OCI-LY3 (cell line): ENCODE results near the gene SPACA6.

Experiments
- H2AFZ ChIP-seq: fragments of 200-600, 300-600 bp; shearing (Covaris generic); 2 replicates; pipeline ENCODE4 v1.6.0; 2014; ENCODE audit warnings: antibody characterized with exemption, low read depth, low read length
- H3K27ac ChIP-seq: fragments of 200-600, 300-600 bp; sonication (generic); 2 replicates; pipeline ENCODE4 v1.5.1; 2014; ENCODE audit warnings: mild to moderate bottlenecking, low read length, moderate library complexity, mixed read lengths
- H3K27me3 ChIP-seq: fragments of 200-600, 300-600 bp; sonication (generic); 2 replicates; pipeline ENCODE4 v1.6.1; 2014; ENCODE audit warnings: low read depth, low read length, mixed read lengths
- H3K36me3 ChIP-seq: fragments of 200-600, 300-600 bp; sonication (generic); replicated peaks from 2 replicates; pipeline ENCODE3; 2014; ENCODE audit warnings: low read depth, low read length, mixed read lengths
- H3K4me1 ChIP-seq: fragments of 300-600, 200-600 bp; sonication (generic); 2 replicates; pipeline ENCODE4 v1.6.1; 2014; ENCODE audit warnings: low read length, mixed read lengths
- H3K4me2 ChIP-seq: fragments of 200-600, 300-600 bp; sonication (generic); 2 replicates; pipeline ENCODE4 v1.6.1; 2014; ENCODE audit warnings: low read length, mixed read lengths
- H3K4me3 ChIP-seq: fragments of 300-600, 200-600 bp; sonication (generic); 2 replicates; pipeline ENCODE4 v1.5.1; 2014; ENCODE audit warnings: antibody characterized with exemption, mild to moderate bottlenecking, low read length, moderate library complexity
- H3K79me2 ChIP-seq: fragments of 300-600, 200-600 bp; shearing (Covaris generic); 2 replicates; pipeline ENCODE4 v1.6.1; 2014; ENCODE audit warnings: mild to moderate bottlenecking, low read length, mixed read lengths
- H3K9ac ChIP-seq: fragments of 300-600, 200-600 bp; shearing (Covaris generic); 2 replicates; pipeline ENCODE4 v1.6.0; 2014; ENCODE audit warnings: mild to moderate bottlenecking, low read length, moderate library complexity
- H3K9me3 ChIP-seq: fragments of 200-600, 300-600 bp; shearing (Covaris generic); 2 replicates; pipeline ENCODE4 v1.6.1; 2014; ENCODE audit warnings: low read length, mixed read lengths; ENCODE audit not compliant: insufficient read depth
- H4K20me1 ChIP-seq: fragments of 200-600, 300-600 bp; sonication (generic); 2 replicates; pipeline ENCODE4 v1.6.1; 2016; ENCODE audit warnings: low read length, mixed read lengths; ENCODE audit not compliant: insufficient read depth
- CTCF ChIP-seq: fragments of 200-600, 300-600 bp; sonication (generic); IDR thresholded peaks from 2 replicates; pipeline ENCODE4 v1.5.1; 2014; ENCODE audit warnings: antibody characterized with exemption, low read length, low read depth
- EZH2phosphoT487 ChIP-seq: fragments of 200-600 bp; shearing (Covaris generic); IDR thresholded peaks from 2 replicates; pipeline ENCODE4 v1.6.1; 2018; ENCODE audit warnings: antibody characterized with exemption, mixed run types, low read depth

The SPACA6 gene

GRCh38 chr19:51739466-51740213, 46.5 kb downstream of the SPACA6 start:
- Histone ChIP-seq H3K36me3 (no peaks in the 10 kb centered on the region), H3K27me3 (peaks cover 23% of the 10 kb centered on the region), H3K9me3 (no peaks in the 10 kb centered on the region), H3K9ac (no peak overlapping the region), H3K4me3 (no peak overlapping the region), H3K27ac (no peak overlapping the region), H4K20me1 (no peaks in the 10 kb centered on the region), H3K4me2 (no peak overlapping the region), H2AFZ (no peak overlapping the region), H3K79me2 (no peaks in the 10 kb centered on the region), H3K4me1 (no peaks in the 10 kb centered on the region)
- TF ChIP-seq EZH2phosphoT487 = no peak
- no peak for TF ChIP-seq CTCF

- Histone ChIP-seq H3K9me3 (no peaks in the 10 kb centered on the region), H3K9ac (no peak overlapping the region), H3K79me2 (no peaks in the 10 kb centered on the region), H3K27ac (no peak overlapping the region), H3K4me3 (no peak overlapping the region), H2AFZ (no peak overlapping the region), H3K27me3 (peaks cover 19% of the 10 kb centered on the region), H3K36me3 (no peaks in the 10 kb centered on the region), H3K4me1 (no peaks in the 10 kb centered on the region), H3K4me2 (no peak overlapping the region), H4K20me1 (no peaks in the 10 kb centered on the region)
- TF ChIP-seq CTCF (no peak), EZH2phosphoT487 (no peak)
These were observed 47.2 kb downstream of the SPACA6 start for GRCh38 chr19:51740356-51740755.

GRCh38 chr19:51742789-51743188, 49.7 kb downstream of the SPACA6 start:
- no peak overlapping the region for H3K9ac ChIP-seq
- H3K9me3 ChIP-seq = no peaks in the 10 kb centered on the region
- H2AFZ ChIP-seq = no peak overlapping the region
- no peaks in the 10 kb centered on the region for H3K4me1 ChIP-seq
- H3K79me2 ChIP-seq = no peaks in the 10 kb centered on the region
- H3K4me2 ChIP-seq = no peak overlapping the region
- no peaks in the 10 kb centered on the region for H3K36me3 ChIP-seq
- H3K27ac ChIP-seq = no peak overlapping the region
- H4K20me1 ChIP-seq = no peaks in the 10 kb centered on the region
- no peak overlapping the region for H3K4me3 ChIP-seq
- TF ChIP-seq CTCF (no peak), EZH2phosphoT487 (no peak)
- H3K27me3 ChIP-seq = peaks cover 3% of the 10 kb centered on the region; the same call in 1 of the 2 replicates

- Histone ChIP-seq H4K20me1 (no peaks in the 10 kb centered on the region), H3K9ac (no peak overlapping the region), H2AFZ (no peak overlapping the region), H3K4me1 (no peaks in the 10 kb centered on the region), H3K36me3 (no peaks in the 10 kb centered on the region), H3K79me2 (no peaks in the 10 kb centered on the region), H3K27me3 (peaks cover 3% of the 10 kb centered on the region; the same call in 1 of the 2 replicates), H3K4me3 (no peak overlapping the region), H3K9me3 (no peaks in the 10 kb centered on the region), H3K4me2 (no peak overlapping the region), H3K27ac (no peak overlapping the region)
- TF ChIP-seq EZH2phosphoT487 (no peak), CTCF (no peak)
These were observed 50.3 kb downstream of the SPACA6 start for GRCh38 chr19:51743405-51743804.
